Retinal pigment epithelial cell (primary cell): ENCODE results near the gene MARCHF9.
A peak's percentile ranks its signal among the peaks of the same experiment; 100 is the strongest.

Experiments used
- DNase-seq: peaks from one replicate; pipeline ENCODE4 v3.0.0-alpha.2; 2010; ENCODE audit warnings: low read depth
- H3K4me3 ChIP-seq: 2 replicates; pipeline ENCODE4 v1.5.1; 2011; ENCODE audit warnings: mild to moderate bottlenecking, low read length, control low read depth, moderate library complexity
- TF ChIP-seq, protein P1 (sequence below): conservative IDR thresholded peaks from 2 replicates; pipeline ENCODE4 v1.5.1; 2011; ENCODE audit warnings: low read depth, low read length, control low read depth, inconsistent platforms

Gene MARCHF9

DNA sequence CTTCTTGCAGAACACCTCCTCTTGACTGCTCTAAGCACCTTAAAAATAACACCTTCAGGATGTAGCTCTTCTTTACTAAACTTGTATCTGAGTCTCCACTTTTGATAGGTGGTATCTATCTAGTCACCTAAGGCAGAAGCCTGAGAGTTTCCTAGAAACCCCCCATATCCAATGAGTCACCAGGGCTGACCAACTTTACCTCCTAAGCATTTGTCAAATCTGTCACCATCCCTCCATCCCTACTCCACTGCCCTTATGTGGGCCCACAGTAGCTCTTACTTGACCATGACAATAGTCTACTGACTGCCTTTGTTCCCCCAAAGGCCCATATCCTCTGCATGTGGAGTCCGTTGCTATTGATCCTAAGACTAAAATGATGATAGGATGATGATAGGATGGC is 47.7 kb downstream of the MARCHF9 start:
- no peak for DNase-seq
- TF ChIP-seq, protein P1, sequence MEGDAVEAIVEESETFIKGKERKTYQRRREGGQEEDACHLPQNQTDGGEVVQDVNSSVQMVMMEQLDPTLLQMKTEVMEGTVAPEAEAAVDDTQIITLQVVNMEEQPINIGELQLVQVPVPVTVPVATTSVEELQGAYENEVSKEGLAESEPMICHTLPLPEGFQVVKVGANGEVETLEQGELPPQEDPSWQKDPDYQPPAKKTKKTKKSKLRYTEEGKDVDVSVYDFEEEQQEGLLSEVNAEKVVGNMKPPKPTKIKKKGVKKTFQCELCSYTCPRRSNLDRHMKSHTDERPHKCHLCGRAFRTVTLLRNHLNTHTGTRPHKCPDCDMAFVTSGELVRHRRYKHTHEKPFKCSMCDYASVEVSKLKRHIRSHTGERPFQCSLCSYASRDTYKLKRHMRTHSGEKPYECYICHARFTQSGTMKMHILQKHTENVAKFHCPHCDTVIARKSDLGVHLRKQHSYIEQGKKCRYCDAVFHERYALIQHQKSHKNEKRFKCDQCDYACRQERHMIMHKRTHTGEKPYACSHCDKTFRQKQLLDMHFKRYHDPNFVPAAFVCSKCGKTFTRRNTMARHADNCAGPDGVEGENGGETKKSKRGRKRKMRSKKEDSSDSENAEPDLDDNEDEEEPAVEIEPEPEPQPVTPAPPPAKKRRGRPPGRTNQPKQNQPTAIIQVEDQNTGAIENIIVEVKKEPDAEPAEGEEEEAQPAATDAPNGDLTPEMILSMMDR = no peak
- no peak overlapping the region for H3K4me3 ChIP-seq

DNA sequence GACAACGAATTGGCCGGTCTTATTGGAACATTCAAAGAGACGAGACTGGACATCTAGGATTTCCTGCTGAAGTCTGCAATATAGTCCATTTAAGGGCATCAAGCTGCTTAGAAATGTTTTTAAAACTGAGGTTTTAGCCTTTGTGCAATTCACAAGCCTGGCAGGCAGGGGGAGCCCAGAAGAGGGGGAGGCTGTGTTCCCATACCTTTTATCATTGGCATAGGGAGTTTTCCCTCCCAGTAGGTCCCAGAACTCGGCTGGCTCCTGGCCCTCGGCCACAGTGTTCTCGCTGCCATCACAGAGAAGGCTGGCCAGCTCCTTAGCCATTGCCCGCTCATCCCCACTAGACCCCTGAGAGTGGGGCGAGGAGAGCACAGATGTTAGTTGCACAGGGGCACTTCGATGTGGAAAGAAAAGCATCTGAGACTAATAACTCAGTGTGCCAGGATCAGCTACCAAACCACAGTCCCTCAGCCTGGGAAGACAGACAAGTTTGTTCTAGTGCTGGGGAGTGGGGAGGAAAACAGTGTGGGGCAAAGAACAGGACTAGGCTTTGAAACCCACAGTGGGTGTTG is 48.5 kb downstream of the MARCHF9 start:
- TF ChIP-seq, protein P1 = peak; percentile 90
- no peak for DNase-seq
- no peak overlapping the region for H3K4me3 ChIP-seq

DNA sequence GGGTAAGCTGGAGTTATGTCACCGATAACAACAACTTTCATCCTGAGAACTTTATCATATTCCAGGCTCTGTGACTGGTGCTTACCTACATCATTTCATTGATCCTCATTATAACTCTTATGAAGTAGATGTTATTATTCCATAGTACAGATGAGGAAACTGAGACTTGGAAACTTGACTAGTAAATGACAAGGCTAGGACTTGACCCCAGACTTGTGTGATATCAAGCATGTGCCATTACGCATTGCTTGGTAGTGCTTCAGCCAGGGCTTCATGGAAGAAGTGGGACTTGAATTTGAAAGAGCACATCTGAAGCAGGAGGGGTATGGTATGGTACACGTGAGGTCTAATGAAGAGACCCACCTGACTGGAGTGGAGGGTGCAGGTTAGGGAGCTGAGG is 51.8 kb downstream of the MARCHF9 start:
- DNase-seq = no peak
- TF ChIP-seq, protein P1 = no peak
- no peak overlapping the region for H3K4me3 ChIP-seq

DNA sequence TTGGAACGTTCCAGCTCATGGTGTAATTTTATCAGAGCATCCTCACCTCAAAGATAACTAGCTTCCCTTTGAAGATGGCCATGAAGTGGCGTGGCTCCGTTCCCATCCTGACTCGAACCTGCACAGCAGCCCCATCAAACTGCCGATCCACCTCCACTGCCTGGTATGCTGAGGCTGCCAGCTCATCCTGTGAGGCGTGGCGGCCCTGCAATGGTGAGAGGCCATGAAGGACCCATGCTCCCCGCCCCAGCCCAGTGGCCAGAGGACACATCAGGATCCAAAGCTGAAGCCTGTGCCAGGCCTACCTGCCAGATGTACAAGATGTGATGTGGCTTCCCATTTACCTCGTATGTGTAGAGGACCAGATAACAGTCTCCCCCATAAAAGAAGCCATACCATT is 52.4 kb downstream of the MARCHF9 start:
- TF ChIP-seq, protein P1 = no peak
- H3K4me3 ChIP-seq = no peak overlapping the region
- DNase-seq = no peak

DNA sequence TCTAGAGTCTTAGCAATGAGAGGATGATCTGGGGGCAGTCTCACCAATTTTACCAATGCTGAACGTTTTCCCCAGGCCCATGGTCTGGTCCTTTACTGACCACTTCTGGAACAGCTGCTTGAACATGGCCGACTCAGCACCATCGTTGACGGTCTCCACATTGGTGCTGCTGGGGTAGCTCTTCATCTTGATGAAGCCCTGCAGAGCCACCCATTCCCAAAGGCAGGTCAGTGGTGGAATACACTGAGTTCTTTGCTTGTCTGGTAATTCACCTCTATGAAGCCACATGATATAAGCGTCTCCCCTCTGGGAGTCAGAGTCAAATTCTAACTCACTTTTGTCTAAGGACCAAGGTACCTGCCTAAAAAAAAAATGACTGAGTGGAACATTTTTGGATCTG is 53.4 kb downstream of the MARCHF9 start:
- no peak for DNase-seq
- no peak overlapping the region for H3K4me3 ChIP-seq
- TF ChIP-seq, protein P1 = no peak

DNA sequence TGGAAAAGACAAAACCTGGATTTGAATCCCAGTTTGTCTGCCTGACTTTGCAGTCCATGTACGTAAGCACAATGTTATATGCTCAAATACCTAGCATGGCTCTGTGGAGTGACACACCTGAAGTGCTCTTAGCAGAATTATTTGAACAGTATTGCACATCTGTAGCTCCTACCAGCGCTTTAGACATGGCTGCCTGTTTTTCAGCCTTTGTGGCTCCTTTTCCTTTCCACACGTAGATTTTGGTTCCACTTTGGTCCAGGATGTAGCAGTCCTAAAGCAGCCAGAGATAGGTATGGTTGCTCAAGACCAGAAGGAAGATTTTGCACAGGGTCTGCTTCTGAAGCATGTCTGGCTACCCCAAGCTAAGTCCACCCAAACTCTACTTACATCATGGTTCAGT is 54.5 kb downstream of the MARCHF9 start:
- no peak for DNase-seq
- TF ChIP-seq, protein P1 = no peak
- H3K4me3 ChIP-seq = no peak overlapping the region
